ENCODE measurements around the gene MAZ. TPM values are rescaled to one million over a fixed set of nuclear protein-coding genes. Genes with fewer than 3 reads are reported as not detected.

The MAZ gene
- total and polyA plus RNA-seq, 2 of the 13 experiments (the other 11 are each of a cell fraction or from before 2014, with no cell fraction given), result 203 to 277 TPM

GRCh38 chr16:29784901-29785500 lies 21.3 kb upstream of the MAZ start (continued):
- peak; percentile 81 for TF ChIP-seq ATF2 (CRISPR knock-in tag; IDR thresholded peaks at IDR 0.05)
- TF ChIP-seq CCAR2 (optimal IDR thresholded peaks at IDR 0.05; ENCODE audit: low read depth, low read length), result no peak
- TF ChIP-seq ZNF3 (CRISPR knock-in tag; IDR thresholded peaks at IDR 0.05), result no peak
- TF ChIP-seq, protein P1, sequence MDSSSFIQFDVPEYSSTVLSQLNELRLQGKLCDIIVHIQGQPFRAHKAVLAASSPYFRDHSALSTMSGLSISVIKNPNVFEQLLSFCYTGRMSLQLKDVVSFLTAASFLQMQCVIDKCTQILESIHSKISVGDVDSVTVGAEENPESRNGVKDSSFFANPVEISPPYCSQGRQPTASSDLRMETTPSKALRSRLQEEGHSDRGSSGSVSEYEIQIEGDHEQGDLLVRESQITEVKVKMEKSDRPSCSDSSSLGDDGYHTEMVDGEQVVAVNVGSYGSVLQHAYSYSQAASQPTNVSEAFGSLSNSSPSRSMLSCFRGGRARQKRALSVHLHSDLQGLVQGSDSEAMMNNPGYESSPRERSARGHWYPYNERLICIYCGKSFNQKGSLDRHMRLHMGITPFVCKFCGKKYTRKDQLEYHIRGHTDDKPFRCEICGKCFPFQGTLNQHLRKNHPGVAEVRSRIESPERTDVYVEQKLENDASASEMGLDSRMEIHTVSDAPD (CRISPR knock-in tag; IDR thresholded peaks at IDR 0.05), result no peak
- TF ChIP-seq, protein P2, sequence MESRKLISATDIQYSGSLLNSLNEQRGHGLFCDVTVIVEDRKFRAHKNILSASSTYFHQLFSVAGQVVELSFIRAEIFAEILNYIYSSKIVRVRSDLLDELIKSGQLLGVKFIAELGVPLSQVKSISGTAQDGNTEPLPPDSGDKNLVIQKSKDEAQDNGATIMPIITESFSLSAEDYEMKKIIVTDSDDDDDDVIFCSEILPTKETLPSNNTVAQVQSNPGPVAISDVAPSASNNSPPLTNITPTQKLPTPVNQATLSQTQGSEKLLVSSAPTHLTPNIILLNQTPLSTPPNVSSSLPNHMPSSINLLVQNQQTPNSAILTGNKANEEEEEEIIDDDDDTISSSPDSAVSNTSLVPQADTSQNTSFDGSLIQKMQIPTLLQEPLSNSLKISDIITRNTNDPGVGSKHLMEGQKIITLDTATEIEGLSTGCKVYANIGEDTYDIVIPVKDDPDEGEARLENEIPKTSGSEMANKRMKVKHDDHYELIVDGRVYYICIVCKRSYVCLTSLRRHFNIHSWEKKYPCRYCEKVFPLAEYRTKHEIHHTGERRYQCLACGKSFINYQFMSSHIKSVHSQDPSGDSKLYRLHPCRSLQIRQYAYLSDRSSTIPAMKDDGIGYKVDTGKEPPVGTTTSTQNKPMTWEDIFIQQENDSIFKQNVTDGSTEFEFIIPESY (CRISPR knock-in tag; IDR thresholded peaks at IDR 0.05), result peak; percentile 94
- TF ChIP-seq ZKSCAN8 (CRISPR knock-in tag; IDR thresholded peaks at IDR 0.05; ENCODE audit: borderline replicate concordance), result peak; percentile 60; the same call in 1 of the 2 replicates
- no peak for TF ChIP-seq ZNF782 (CRISPR knock-in tag; IDR thresholded peaks at IDR 0.05; ENCODE audit: borderline replicate concordance)
- TF ChIP-seq ZKSCAN1 (IDR thresholded peaks at IDR 0.05; ENCODE audit: low read length), result 0 out of 2 replicates have a peak, but pooled peaks have one; percentile 15
- no peak for TF ChIP-seq ZNF432 (CRISPR knock-in tag; IDR thresholded peaks at IDR 0.05; ENCODE audit: borderline replicate concordance)
- no peak for TF ChIP-seq KLF12 (CRISPR knock-in tag; IDR thresholded peaks at IDR 0.05; ENCODE audit: borderline replicate concordance)
- no peak for TF ChIP-seq RFXANK (CRISPR knock-in tag; IDR thresholded peaks at IDR 0.05)
- no peak for TF ChIP-seq ZNF510 (CRISPR knock-in tag; IDR thresholded peaks at IDR 0.05; ENCODE audit: low read depth)
- TF ChIP-seq ZFP1 (CRISPR knock-in tag; IDR thresholded peaks at IDR 0.05), result 0 out of 2 replicates have a peak, but pooled peaks have one; percentile 23
- no peak for TF ChIP-seq FOXM1 (CRISPR knock-in tag; IDR thresholded peaks at IDR 0.05)
- no peak for TF ChIP-seq PRPF4 (IDR thresholded peaks at IDR 0.05; ENCODE audit: low read depth, low read length, poor library complexity, severe bottlenecking)
- no peak for TF ChIP-seq FOSL1 (CRISPR knock-in tag; IDR thresholded peaks at IDR 0.05; ENCODE audit: borderline replicate concordance)
- peak; percentile 80; the same call in 1 of the 2 replicates for TF ChIP-seq CBFB (CRISPR knock-in tag; IDR thresholded peaks at IDR 0.05)
- peak; percentile 89 for TF ChIP-seq ZNF687 (CRISPR knock-in tag; IDR thresholded peaks at IDR 0.05)
- no peak for TF ChIP-seq STAT5B (CRISPR knock-in tag; IDR thresholded peaks at IDR 0.05)

Data from HepG2 (cell line).